ENCODE data around the gene PKD1. TPM values are rescaled to one million over a fixed set of nuclear protein-coding genes. Genes with fewer than 3 reads are reported as not detected.

The PKD1 gene
- total RNA-seq, 1 experiment from 2014 or later, result 137 TPM

MicroRNA genes within 50 kb of the gene (microRNA counts, 767-probe panel; counts per million panel counts)
- microRNA hsa-miR-1225-3p (not detected), microRNA hsa-miR-1225-5p (not detected), microRNA hsa-miR-3180 (not detected), microRNA hsa-miR-4516 (not detected)

Small RNAs within 50 kb of the gene (microRNA-seq; reads per million reads assigned to microRNA genes)
- gene MIR1225 (ENCODE audit: borderline number of aligned reads) (not detected), gene MIR3180-5 (ENCODE audit: borderline number of aligned reads) (not detected), gene MIR4516 (ENCODE audit: borderline number of aligned reads) (not detected), gene MIR6511B1 (ENCODE audit: borderline number of aligned reads) (not detected)

Other genes with a start within 250 kb of the PKD1 start
- not detected for gene HS3ST6, start 217.5 kb downstream of the PKD1 start, total RNA-seq (2021; ENCODE audit: unreplicated experiment)
- gene MSRB1, start 192.7 kb downstream of the PKD1 start, total RNA-seq (2021; ENCODE audit: unreplicated experiment), result 18.3 TPM
- gene RPL3L, start 181.2 kb downstream of the PKD1 start, total RNA-seq (2021; ENCODE audit: unreplicated experiment), result 0.93 TPM
- gene NDUFB10, start 176.4 kb downstream of the PKD1 start, total RNA-seq (2021; ENCODE audit: unreplicated experiment), result 273 TPM
- 6,265 TPM for gene RPS2, start 171.1 kb downstream of the PKD1 start, total RNA-seq (2021; ENCODE audit: unreplicated experiment)
- 0.30 TPM for gene RNF151, start 169.0 kb downstream of the PKD1 start, total RNA-seq (2021; ENCODE audit: unreplicated experiment)
- gene TBL3, start 163.8 kb downstream of the PKD1 start, total RNA-seq (2021; ENCODE audit: unreplicated experiment), result 68.9 TPM
- 10.0 TPM for gene NOXO1, start 154.4 kb downstream of the PKD1 start, total RNA-seq (2021; ENCODE audit: unreplicated experiment)
- gene GFER, start 151.7 kb downstream of the PKD1 start, total RNA-seq (2021; ENCODE audit: unreplicated experiment), result 47.3 TPM
- 11.5 TPM for gene SYNGR3, start 145.9 kb downstream of the PKD1 start, total RNA-seq (2021; ENCODE audit: unreplicated experiment)
- 57.4 TPM for gene ZNF598, start 126.1 kb downstream of the PKD1 start, total RNA-seq (2021; ENCODE audit: unreplicated experiment)
- gene NPW, start 116.1 kb downstream of the PKD1 start, total RNA-seq (2021; ENCODE audit: unreplicated experiment), result 226 TPM
- gene NHERF2, start 109.0 kb downstream of the PKD1 start, total RNA-seq (2021; ENCODE audit: unreplicated experiment), result 58.4 TPM
- 40.1 TPM for gene NTHL1, start 88.1 kb downstream of the PKD1 start, total RNA-seq (2021; ENCODE audit: unreplicated experiment)
- gene TSC2, start 87.9 kb downstream of the PKD1 start, total RNA-seq (2021; ENCODE audit: unreplicated experiment), result 74.1 TPM
- 44.9 TPM for gene RAB26, start 12.7 kb upstream of the PKD1 start, total RNA-seq (2021; ENCODE audit: unreplicated experiment)
- 160 TPM for gene TRAF7, start 19.9 kb upstream of the PKD1 start, total RNA-seq (2021; ENCODE audit: unreplicated experiment)
- 5.9 TPM for gene CASKIN1, start 60.7 kb upstream of the PKD1 start, total RNA-seq (2021; ENCODE audit: unreplicated experiment)
- 58.7 TPM for gene MLST8, start 69.6 kb upstream of the PKD1 start, total RNA-seq (2021; ENCODE audit: unreplicated experiment)
- 9.8 TPM for gene BRICD5, start 75.0 kb upstream of the PKD1 start, total RNA-seq (2021; ENCODE audit: unreplicated experiment)
- gene PGP, start 78.9 kb upstream of the PKD1 start, total RNA-seq (2021; ENCODE audit: unreplicated experiment), result 32.6 TPM
- 40.7 TPM for gene E4F1, start 87.7 kb upstream of the PKD1 start, total RNA-seq (2021; ENCODE audit: unreplicated experiment)
- 1.9 TPM for gene DNASE1L2, start 100.5 kb upstream of the PKD1 start, total RNA-seq (2021; ENCODE audit: unreplicated experiment)
- 140 TPM for gene ECI1, start 115.7 kb upstream of the PKD1 start, total RNA-seq (2021; ENCODE audit: unreplicated experiment)
- gene RNPS1, start 132.2 kb upstream of the PKD1 start, total RNA-seq (2021; ENCODE audit: unreplicated experiment), result 257 TPM
- 5.4 TPM for gene ABCA3, start 204.8 kb upstream of the PKD1 start, total RNA-seq (2021; ENCODE audit: unreplicated experiment)

Measured in HCT116 (cell line).